Neural cell (in vitro differentiated cells): ENCODE data around the gene SERPINA1. TPM values are rescaled to one million over a fixed set of nuclear protein-coding genes. Genes with fewer than 3 reads are reported as not detected.

Experiments
- H2AFZ ChIP-seq: fragments of 200-600, 300-800 bp; sonication (generic), shearing (Covaris generic); 2 replicates; pipeline ENCODE4 v1.6.0; 2014; ENCODE audit warnings: low read depth, mild to moderate bottlenecking, antibody characterized with exemption, low read length, moderate library complexity
- H3F3A ChIP-seq: fragments of 200-600 bp; shearing (Covaris generic); 2 replicates; pipeline ENCODE4 v1.6.1; 2016; ENCODE audit warnings: mild to moderate bottlenecking, moderate library complexity, mixed read lengths, antibody characterized with exemption, low read length; ENCODE audit not compliant: insufficient read depth, poor library complexity, severe bottlenecking
- H3K27ac ChIP-seq: fragments of 200-600, 300-800 bp; sonication (generic), shearing (Covaris generic); 2 replicates; pipeline ENCODE4 v1.5.1; 2014; ENCODE audit warnings: mild to moderate bottlenecking, low read length, moderate library complexity
- H3K27me3 ChIP-seq: fragments of 300-800, 200-600 bp; sonication (generic), shearing (Covaris generic); 2 replicates; pipeline ENCODE4 v1.6.0; 2014; ENCODE audit warnings: mild to moderate bottlenecking, low read depth, low read length, moderate library complexity; ENCODE audit not compliant: insufficient read depth
- H3K36me3 ChIP-seq: fragments of 300-800, 200-600 bp; sonication (generic), shearing (Covaris generic); 2 replicates; pipeline ENCODE4 v1.5.1; 2014; ENCODE audit warnings: mild to moderate bottlenecking, antibody characterized with exemption, low read length, moderate library complexity; ENCODE audit not compliant: insufficient read depth
- H3K4me2 ChIP-seq: fragments of 300-800, 200-600 bp; sonication (generic), shearing (Covaris generic); 2 replicates; pipeline ENCODE4 v1.6.0; 2014; ENCODE audit warnings: mild to moderate bottlenecking, low read length
- H3K4me3 ChIP-seq: fragments of 300-800, 200-600 bp; sonication (generic), shearing (Covaris generic); 2 replicates; pipeline ENCODE4 v1.5.1; 2014; ENCODE audit warnings: mild to moderate bottlenecking, low read length, moderate library complexity
- H3K79me2 ChIP-seq: fragments of 200-600 bp; shearing (Covaris generic); replicated peaks from 2 replicates; pipeline ENCODE4 v1.6.0; 2014; ENCODE audit warnings: mild to moderate bottlenecking, low read length, moderate library complexity; ENCODE audit not compliant: insufficient read depth
- H3K9ac ChIP-seq: fragments of 300-800, 200-600 bp; sonication (generic), shearing (Covaris generic); 2 replicates; pipeline ENCODE4 v1.6.1; 2016; ENCODE audit warnings: mild to moderate bottlenecking, low read length, mixed read lengths
- H3K9me2 ChIP-seq: fragments of 200-600 bp; shearing (Covaris generic); 2 replicates; pipeline ENCODE4 v1.6.1; 2016; ENCODE audit warnings: mild to moderate bottlenecking, low read length, mixed read lengths; ENCODE audit not compliant: insufficient read depth
- H3K9me3 ChIP-seq: fragments of 200-600, 300-800 bp; sonication (generic), shearing (Covaris generic); 2 replicates; pipeline ENCODE4 v1.6.1; 2016; ENCODE audit warnings: mild to moderate bottlenecking, mixed run types, low read length, moderate library complexity, mixed read lengths
- H4K20me1 ChIP-seq: fragments of 200-600 bp; shearing (Covaris generic); 2 replicates; pipeline ENCODE4 v1.6.1; 2016; ENCODE audit warnings: mild to moderate bottlenecking, mixed run types; ENCODE audit not compliant: insufficient read depth
- CTCF ChIP-seq: fragments of 450-650 bp; IDR thresholded peaks from 2 replicates; pipeline ENCODE4 v1.5.1; 2014; ENCODE audit warnings: antibody characterized with exemption, mild to moderate bottlenecking, moderate library complexity; ENCODE audit not compliant: poor library complexity, severe bottlenecking
- EP300 ChIP-seq: fragments of 450-650 bp; conservative IDR thresholded peaks from 2 replicates; pipeline ENCODE4 v1.6.1; 2014; ENCODE audit warnings: antibody characterized with exemption, mild to moderate bottlenecking, moderate library complexity; ENCODE audit not compliant: poor library complexity, severe bottlenecking
- EZH2 ChIP-seq: fragments of 200-600, 300-800 bp; shearing (Covaris generic), sonication (generic); IDR thresholded peaks from 2 replicates; pipeline ENCODE4 v1.6.1; 2014; ENCODE audit warnings: antibody characterized with exemption, low read length, borderline replicate concordance, mild to moderate bottlenecking; ENCODE audit not compliant: insufficient read depth, poor library complexity, severe bottlenecking
- MXI1 ChIP-seq: fragments of 450-650 bp; conservative IDR thresholded peaks from 2 replicates; pipeline ENCODE4 v1.6.1; 2014; ENCODE audit warnings: antibody characterized with exemption, mild to moderate bottlenecking; ENCODE audit not compliant: poor library complexity, severe bottlenecking
- POLR2AphosphoS5 ChIP-seq: IDR thresholded peaks from 2 replicates; pipeline ENCODE4 v1.6.1; 2012
- RAD21 ChIP-seq: fragments of 450-650 bp; conservative IDR thresholded peaks from 2 replicates; pipeline ENCODE4 v1.6.1; 2014; ENCODE audit warnings: antibody characterized with exemption, mild to moderate bottlenecking, moderate library complexity
- REST ChIP-seq: IDR thresholded peaks from 2 replicates; pipeline ENCODE4 v1.6.1; 2012; ENCODE audit warnings: borderline replicate concordance
- SMC3 ChIP-seq: fragments of 450-650 bp; conservative IDR thresholded peaks from 2 replicates; pipeline ENCODE4 v1.6.1; 2014; ENCODE audit warnings: antibody characterized with exemption, mild to moderate bottlenecking, moderate library complexity; ENCODE audit not compliant: poor library complexity
- TAF1 ChIP-seq: IDR thresholded peaks from 2 replicates; pipeline ENCODE4 v1.6.1; 2012; ENCODE audit warnings: low read depth
- polyA plus RNA-seq: library from polyadenylated mRNA; depleted of rRNA; stranded (reverse); fragments of >200 nt; gene quantifications from 2 replicates; pipeline ENCODE4 v1.2.3, GENCODE V29; 2014

Gene SERPINA1
- polyA plus RNA-seq, 1 donor from 2014 or later = not detected

GRCh38 chr14:94374116-94374515 lies 14.3 kb downstream of the SERPINA1 start:
- Histone ChIP-seq H3F3A (no peaks in the 10 kb centered on the region), H3K36me3 (no peaks in the 10 kb centered on the region), H3K9me2 (no peaks in the 10 kb centered on the region), H3K4me3 (no peak overlapping the region), H3K27ac (no peak overlapping the region), H3K9ac (no peak overlapping the region), H3K27me3 (no peaks in the 10 kb centered on the region), H4K20me1 (no peaks in the 10 kb centered on the region), H3K9me3 (no peaks in the 10 kb centered on the region), H2AFZ (no peak overlapping the region), H3K79me2 (no peaks in the 10 kb centered on the region), H3K4me2 (no peak overlapping the region)
- TF ChIP-seq TAF1 (no peak), RAD21 (no peak), EZH2 (no peak), POLR2AphosphoS5 (no peak), CTCF (no peak), SMC3 (no peak), EP300 (no peak), MXI1 (no peak), REST (no peak)

GRCh38 chr14:94373708-94374107 lies 14.7 kb downstream of the SERPINA1 start:
- TF ChIP-seq TAF1 (no peak), REST (no peak), CTCF (no peak), EP300 (no peak), RAD21 (no peak), EZH2 (no peak), SMC3 (no peak), POLR2AphosphoS5 (no peak), MXI1 (no peak)
- H2AFZ ChIP-seq = no peak overlapping the region
- H4K20me1 ChIP-seq = no peaks in the 10 kb centered on the region
- H3K4me3 ChIP-seq = no peak overlapping the region
- H3K79me2 ChIP-seq = no peaks in the 10 kb centered on the region
- H3K9ac ChIP-seq = no peak overlapping the region
- H3K9me3 ChIP-seq = no peaks in the 10 kb centered on the region
- no peaks in the 10 kb centered on the region for H3K27me3 ChIP-seq
- H3K9me2 ChIP-seq = no peaks in the 10 kb centered on the region
- no peak overlapping the region for H3K27ac ChIP-seq
- no peaks in the 10 kb centered on the region for H3F3A ChIP-seq
- no peak overlapping the region for H3K4me2 ChIP-seq
- H3K36me3 ChIP-seq = no peaks in the 10 kb centered on the region
